ENCODE measurements around the gene PTCRA. TPM values are rescaled to one million over a fixed set of nuclear protein-coding genes. Genes with fewer than 3 reads are reported as not detected.

PTCRA gene
- total RNA-seq = not detected in 2 replicates

DNA sequence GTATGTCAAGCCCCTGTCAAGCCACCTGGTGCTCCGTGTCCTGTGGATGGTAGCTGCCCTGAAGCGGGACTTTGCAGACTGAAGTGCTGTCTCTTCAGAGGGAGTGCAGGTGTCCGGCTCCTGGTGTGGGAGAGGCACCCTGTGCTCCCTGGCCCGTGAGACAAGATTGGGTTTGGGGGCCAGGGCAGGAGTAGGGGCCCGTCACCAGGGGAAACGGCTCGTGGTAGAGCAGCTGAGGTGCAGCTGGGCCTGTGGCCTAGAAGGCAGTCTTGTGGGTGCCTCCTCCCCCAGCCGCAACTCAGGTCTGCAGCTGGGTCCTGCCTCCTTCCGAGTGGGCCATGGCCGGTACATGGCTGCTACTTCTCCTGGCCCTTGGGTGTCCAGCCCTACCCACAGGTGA is at the start of gene PTCRA:
PTCRA (plus strand) TSS at position 322 of the 400 bp plus-strand sequence; CDS start at position 339, 17 bp downstream.

DNA sequence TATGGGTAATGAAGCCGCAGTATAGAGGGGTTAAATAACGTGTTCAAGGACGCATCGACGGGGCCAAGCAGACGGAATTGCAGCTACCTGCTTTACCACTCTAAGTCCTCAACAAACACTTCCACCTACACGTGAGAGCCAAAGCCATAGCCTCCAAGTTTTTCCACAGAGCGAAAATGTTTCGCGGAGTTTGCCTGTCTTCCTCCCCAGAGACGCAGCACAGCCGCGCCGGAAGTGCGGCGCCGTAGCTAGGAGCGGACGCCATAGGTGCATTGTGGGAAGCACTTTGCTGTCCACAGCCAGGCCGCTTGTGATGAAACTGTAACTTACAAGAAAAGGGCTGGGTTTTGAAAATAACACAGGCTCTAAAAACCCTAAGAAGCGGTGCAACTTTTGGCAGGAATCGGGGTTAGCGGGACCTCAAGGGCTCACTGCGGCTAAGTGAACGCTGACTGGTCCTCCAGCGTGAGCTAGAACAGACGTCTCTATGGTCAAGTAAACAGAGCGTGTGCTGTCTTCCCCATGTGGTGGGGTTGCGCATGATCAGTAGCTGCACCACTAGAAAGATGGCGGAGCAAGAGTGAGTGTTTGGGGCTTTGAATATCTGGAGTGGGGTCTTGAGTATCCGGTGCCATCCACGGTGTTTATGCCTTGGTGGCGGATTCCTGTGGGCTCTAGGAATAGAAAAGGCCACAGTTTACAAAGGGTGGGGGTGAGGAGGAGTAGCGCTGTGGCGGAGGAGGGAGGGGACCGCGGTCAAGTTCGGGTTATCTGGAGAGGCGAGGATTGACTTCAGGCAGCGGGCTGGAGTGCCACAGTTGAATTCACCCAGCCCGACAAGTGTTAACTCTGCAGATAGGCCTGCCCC is 36.2 kb upstream of the PTCRA start, which contains the start of gene RPL7L1:
RPL7L1 (plus strand) TSS at position 245 of the 868 bp plus-strand sequence; CDS start at position 540, 295 bp downstream.

DNA sequence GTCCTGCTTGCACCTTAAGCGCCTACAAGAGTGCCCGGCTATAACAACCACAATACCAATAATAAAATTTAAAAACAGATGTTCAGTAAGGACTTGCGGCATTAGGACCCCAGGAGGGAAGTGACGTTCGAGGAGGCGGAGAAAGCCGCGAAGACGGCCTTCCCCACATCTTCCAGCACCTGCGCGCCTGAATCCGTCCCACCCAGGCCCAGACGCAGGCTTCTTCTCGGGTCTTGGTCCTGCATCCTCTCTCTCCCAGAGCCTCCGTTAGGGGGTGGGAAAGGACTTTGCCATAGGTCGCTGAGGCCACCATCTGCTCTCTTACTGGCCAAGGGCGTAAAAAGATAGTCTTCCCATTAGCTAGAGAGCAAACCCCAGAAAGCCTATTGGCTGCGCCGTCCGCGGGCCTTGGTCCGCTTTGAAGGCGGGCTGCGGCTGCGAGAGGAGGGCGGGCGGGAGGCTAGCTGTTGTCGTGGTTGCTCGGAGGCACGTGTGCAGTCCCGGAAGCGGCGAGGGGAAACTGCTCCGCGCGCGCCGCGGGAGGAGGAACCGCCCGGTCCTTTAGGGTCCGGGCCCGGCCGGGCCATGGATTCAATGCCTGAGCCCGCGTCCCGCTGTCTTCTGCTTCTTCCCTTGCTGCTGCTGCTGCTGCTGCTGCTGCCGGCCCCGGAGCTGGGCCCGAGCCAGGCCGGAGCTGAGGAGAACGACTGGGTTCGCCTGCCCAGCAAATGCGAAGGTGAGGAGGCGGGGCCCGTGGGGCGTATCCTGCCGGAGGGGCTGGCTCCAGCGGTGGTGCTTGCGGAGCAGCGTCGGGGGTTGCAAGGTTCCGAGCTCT is 13.3 kb downstream of the PTCRA start, which contains the start of gene CNPY3:
CNPY3 (plus strand) TSS at position 495 of the 835 bp plus-strand sequence; CDS start at position 586, 91 bp downstream.

DNA sequence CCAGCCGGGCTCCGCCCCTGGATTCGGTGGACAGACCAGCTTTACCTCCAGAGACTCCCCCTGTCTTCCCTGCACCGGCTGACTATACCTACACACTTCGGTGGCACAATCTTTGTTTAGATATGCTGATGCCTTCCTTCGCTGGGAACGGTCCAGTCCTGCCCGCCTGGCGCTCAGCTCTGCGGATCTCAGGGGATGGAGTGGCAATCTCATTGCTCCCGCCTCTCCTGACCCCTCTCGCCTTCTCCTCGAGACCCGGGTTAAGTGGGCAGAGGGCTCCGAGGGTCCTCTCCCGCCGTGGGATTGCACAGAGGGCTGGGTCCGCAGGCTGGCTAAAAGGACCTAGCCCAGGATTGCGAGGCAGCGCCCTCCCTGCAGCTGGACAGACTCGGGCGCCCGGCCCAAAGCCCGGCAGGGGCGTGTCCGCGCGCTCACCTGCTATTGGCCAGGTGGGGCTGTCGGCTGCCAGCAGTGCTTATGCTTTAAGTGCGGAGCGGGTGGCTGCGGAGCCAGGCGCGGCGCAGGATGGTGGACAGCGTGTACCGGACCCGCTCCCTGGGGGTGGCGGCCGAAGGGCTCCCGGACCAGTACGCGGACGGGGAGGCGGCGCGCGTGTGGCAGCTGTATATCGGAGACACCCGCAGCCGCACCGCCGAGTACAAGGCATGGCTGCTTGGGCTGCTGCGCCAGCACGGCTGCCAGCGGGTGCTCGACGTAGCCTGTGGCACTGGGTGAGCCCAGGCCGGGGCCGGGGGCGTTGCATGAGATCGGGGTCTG is 44.6 kb downstream of the PTCRA start, which contains the start of gene GNMT:
GNMT (plus strand) TSS at position 512 of the 777 bp plus-strand sequence; CDS start at position 526, 14 bp downstream.

Other genes starting within 250 kb of the PTCRA start
- 0.28 TPM in 1 of 2 replicates, not detected in the other for gene PRPH2, start 193.5 kb upstream of the PTCRA start, total RNA-seq
- gene TBCC, start 169.9 kb upstream of the PTCRA start, total RNA-seq = 25.5 and 32.5 TPM in 2 replicates
- 4.8 and 7.5 TPM in 2 replicates for gene BICRAL, start 134.0 kb upstream of the PTCRA start, total RNA-seq
- 140 and 154 TPM in 2 replicates for gene RPL7L1, start 36.4 kb upstream of the PTCRA start, total RNA-seq
- 17.1 and 42.9 TPM in 2 replicates for gene CNPY3, start 13.4 kb downstream of the PTCRA start, total RNA-seq
- 0.34 TPM in 1 of 2 replicates, not detected in the other for gene GNMT, start 44.7 kb downstream of the PTCRA start, total RNA-seq
- 43.1 and 59.4 TPM in 2 replicates for gene PEX6, start 63.1 kb downstream of the PTCRA start, total RNA-seq
- 18.5 and 27.2 TPM in 2 replicates for gene PPP2R5D, start 68.5 kb downstream of the PTCRA start, total RNA-seq
- 34.1 and 52.6 TPM in 2 replicates for gene MEA1, start 97.9 kb downstream of the PTCRA start, total RNA-seq
- 52.4 and 53.3 TPM in 2 replicates for gene KLHDC3, start 98.2 kb downstream of the PTCRA start, total RNA-seq
- gene RRP36, start 105.6 kb downstream of the PTCRA start, total RNA-seq = 85.1 and 91.3 TPM in 2 replicates
- gene CUL7, start 137.8 kb downstream of the PTCRA start, total RNA-seq = 21.9 and 23.6 TPM in 2 replicates
- 21.8 and 40.3 TPM in 2 replicates for gene MRPL2, start 143.4 kb downstream of the PTCRA start, total RNA-seq
- 14.0 and 16.6 TPM in 2 replicates for gene KLC4, start 143.6 kb downstream of the PTCRA start, total RNA-seq
- gene PTK7, start 160.3 kb downstream of the PTCRA start, total RNA-seq = 68.4 and 143 TPM in 2 replicates